Bronchial epithelial cell (primary cell): ENCODE results near the gene KY. TPM values are rescaled to one million over a fixed set of nuclear protein-coding genes. Genes with fewer than 3 reads are reported as not detected.
A peak's percentile ranks its signal among the peaks of the same experiment; 100 is the strongest.

Experiments used
- DNase-seq: peaks from one replicate; pipeline ENCODE4 v3.0.0-alpha.2; 2010; ENCODE audit warnings: low read depth
- FAIRE-seq: peaks from 2 replicates; lab custom pipeline; 2011; peaks lifted over from hg19 to GRCh38; lab: Jason Lieb, UNC
- H3K27me3 ChIP-seq: 2 replicates; pipeline ENCODE4 v1.5.1; 2011; ENCODE audit warnings: low read length; ENCODE audit not compliant: control insufficient read depth, insufficient read depth
- H3K36me3 ChIP-seq: 2 replicates; pipeline ENCODE4 v1.5.1; 2011; ENCODE audit warnings: low read length; ENCODE audit not compliant: control insufficient read depth, insufficient read depth
- H3K4me3 ChIP-seq: 2 replicates; pipeline ENCODE4 v1.5.1; 2011; ENCODE audit warnings: mild to moderate bottlenecking, low read depth, low read length, control low read depth
- total RNA-seq: library from RNA; depleted of rRNA; stranded (reverse); fragments of >200 nt; gene quantifications from 2 replicates; pipeline ENCODE4 v1.2.1, GENCODE V29; 2014
- TF ChIP-seq, protein P1 (sequence below): IDR thresholded peaks from 2 replicates; pipeline ENCODE4 v1.5.1; 2011; ENCODE audit warnings: mild to moderate bottlenecking, moderate library complexity, low read length, control low read depth, inconsistent platforms; ENCODE audit not compliant: insufficient read depth, severe bottlenecking

KY gene
- total RNA-seq, 1 donor from 2014 or later: not detected

DNA sequence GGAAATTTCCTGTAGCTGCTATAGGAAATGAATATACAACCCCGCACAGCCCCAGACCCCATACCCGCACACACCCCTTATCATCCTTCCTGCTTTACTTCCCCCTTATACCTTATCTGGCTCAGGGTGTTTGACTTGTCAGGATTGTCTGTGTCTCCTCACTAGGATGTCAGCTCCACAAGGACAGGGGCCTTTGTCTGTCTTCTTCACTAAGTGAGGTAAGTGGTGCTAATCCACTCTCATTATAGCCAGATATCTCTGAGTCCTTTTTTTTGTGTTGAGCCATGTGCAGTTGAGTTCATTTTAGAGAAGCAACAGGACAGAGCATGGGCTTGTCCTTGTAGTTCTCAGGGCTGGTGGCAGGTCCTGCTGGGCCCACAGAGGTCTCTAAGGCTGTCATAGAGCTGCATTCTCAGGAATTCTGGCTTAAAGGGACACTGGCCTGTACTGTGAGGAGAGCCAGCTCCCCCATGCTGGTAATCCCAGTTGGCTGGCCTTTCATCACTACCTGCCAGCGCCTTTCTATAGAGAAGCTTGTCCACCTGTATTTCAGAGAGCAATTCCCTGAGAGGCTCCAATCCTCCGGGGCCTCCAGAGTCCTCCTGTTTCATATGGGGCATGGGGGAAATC is 9.0 kb downstream of the KY start:
- H3K36me3 ChIP-seq: no peaks in the 10 kb centered on the region
- H3K27me3 ChIP-seq: no peaks in the 10 kb centered on the region
- no peak overlapping the region for H3K4me3 ChIP-seq
- FAIRE-seq: no peak
- TF ChIP-seq, protein P1, sequence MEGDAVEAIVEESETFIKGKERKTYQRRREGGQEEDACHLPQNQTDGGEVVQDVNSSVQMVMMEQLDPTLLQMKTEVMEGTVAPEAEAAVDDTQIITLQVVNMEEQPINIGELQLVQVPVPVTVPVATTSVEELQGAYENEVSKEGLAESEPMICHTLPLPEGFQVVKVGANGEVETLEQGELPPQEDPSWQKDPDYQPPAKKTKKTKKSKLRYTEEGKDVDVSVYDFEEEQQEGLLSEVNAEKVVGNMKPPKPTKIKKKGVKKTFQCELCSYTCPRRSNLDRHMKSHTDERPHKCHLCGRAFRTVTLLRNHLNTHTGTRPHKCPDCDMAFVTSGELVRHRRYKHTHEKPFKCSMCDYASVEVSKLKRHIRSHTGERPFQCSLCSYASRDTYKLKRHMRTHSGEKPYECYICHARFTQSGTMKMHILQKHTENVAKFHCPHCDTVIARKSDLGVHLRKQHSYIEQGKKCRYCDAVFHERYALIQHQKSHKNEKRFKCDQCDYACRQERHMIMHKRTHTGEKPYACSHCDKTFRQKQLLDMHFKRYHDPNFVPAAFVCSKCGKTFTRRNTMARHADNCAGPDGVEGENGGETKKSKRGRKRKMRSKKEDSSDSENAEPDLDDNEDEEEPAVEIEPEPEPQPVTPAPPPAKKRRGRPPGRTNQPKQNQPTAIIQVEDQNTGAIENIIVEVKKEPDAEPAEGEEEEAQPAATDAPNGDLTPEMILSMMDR: no peak
- no peak for DNase-seq

DNA sequence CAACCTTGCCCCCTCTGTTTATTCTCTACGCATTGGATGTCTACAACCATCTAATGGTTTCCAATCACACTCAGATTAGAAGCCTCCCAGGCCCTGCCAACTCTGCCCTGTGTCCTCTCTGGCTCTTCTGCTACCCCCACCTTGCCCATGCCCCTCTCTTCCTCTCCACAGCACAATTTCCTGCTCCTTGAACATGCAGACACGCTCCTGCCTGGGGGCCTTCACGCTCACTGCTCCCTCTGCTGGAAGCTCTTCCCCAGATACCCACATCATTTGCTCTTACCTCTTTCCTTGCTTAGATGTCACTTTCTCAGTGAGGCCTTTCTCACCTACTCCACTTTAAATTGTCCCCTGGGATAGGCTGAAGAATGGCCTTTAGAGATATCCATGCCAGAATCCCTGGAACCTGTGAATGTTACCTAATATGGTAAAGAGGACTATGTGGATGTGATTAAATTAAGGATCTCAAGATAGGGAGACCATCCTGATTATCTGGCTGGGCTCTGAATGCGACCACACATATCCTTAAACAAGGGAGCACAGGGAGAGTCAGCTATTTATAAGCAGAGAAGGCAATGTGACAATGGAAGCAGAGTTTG is 9.9 kb downstream of the KY start:
- FAIRE-seq: no peak
- no peaks in the 10 kb centered on the region for H3K27me3 ChIP-seq
- TF ChIP-seq, protein P1: peak; percentile 76
- no peak overlapping the region for H3K4me3 ChIP-seq
- DNase-seq: peak; percentile 45
- H3K36me3 ChIP-seq: no peaks in the 10 kb centered on the region

DNA sequence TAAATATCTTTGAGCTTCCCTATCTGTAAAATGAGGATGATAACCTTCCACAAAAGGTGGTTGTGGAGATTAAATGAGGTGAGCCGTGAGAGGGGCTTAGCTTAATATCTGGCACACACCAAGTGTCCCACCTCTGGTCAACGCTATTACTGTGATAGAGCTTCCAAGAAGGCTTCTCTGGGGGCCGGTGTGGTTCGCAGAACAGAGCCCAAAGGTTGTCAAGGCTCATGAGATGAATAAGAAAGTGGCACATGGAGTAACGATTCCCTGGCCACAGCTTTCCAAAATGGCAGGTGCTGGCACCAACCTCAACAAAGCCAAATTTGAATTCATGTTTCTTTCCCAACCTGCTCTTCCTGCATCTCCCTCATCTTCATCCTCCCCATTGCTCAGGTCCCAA is 10.4 kb downstream of the KY start:
- TF ChIP-seq, protein P1: no peak
- Histone ChIP-seq H3K27me3 (no peaks in the 10 kb centered on the region), H3K4me3 (no peak overlapping the region), H3K36me3 (no peaks in the 10 kb centered on the region)
- FAIRE-seq: no peak
- DNase-seq: no peak

DNA sequence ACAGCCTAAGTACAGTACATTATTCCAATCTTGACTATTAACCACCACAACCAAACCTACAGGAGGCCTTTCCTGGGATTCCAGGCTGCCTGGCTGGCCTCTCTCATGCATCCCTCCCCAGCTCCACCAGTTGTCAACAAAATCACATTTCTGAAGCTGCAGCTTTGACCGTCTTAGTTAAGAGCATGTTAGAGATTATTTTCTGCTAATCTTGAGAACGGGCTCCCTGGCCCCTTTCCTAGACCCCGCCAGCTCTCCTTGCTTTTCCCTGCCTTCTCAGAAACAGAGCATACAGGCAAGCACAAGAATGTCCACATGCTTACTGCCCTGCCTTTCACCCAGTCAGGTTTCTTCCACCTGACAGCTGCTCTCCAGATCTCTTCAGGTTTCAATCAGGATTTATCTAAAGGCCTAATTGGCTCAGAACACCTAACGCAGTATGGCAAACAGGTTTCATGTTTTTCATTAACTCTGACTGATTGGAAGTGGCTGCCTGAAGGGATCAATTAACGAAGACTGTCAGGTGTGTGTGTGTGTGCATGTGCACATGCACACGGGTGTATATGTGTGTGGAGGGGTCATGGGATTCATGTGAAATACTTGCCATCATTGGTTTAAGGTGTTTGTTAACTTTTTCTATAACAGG is 12.3 kb downstream of the KY start:
- TF ChIP-seq, protein P1: no peak
- peak; percentile 28 for FAIRE-seq
- no peak for DNase-seq
- Histone ChIP-seq H3K4me3 (no peak overlapping the region), H3K27me3 (no peaks in the 10 kb centered on the region), H3K36me3 (no peaks in the 10 kb centered on the region)

DNA sequence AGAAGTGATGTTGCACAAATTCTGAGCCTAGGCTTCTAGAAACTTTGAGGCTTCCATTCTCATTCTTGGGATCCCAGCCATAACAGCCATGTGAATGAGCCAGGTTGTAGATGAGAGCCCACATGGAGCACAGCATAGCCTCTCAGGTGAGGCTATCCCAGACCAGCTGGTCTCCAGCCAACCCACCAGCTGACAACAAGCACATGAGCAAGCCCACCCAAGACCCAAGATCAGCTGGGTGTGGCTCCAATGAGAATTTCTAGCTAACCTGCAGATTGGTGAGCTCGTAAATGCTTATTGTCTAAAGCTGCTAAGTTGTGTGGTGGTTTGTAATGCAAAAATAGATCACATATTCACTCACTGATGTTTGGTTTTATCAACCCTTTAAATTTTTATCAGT is 14.4 kb downstream of the KY start:
- Histone ChIP-seq H3K36me3 (no peaks in the 10 kb centered on the region), H3K27me3 (no peaks in the 10 kb centered on the region), H3K4me3 (no peak overlapping the region)
- DNase-seq (no peak), FAIRE-seq (no peak)
- TF ChIP-seq, protein P1: no peak

DNA sequence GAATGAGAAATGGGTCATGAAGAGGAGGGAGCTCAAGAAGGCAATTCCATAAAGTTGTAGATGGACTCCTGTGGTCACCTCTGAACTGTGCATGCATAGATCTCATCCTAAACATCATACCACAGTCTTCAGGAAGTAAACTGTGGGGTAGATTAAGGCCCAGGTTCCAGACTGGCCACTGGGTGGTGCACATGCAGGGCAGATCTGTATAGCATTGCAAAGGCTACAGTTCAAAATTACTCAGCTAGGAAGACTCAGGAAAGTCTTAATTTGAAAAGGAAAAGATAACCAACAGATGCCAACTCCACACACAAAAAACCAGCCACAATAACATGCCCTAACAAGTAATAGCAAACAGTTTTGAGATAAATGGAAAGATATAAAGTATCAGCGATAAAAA is 20.3 kb downstream of the KY start:
- no peak overlapping the region for H3K4me3 ChIP-seq
- TF ChIP-seq, protein P1: peak; percentile 60
- FAIRE-seq (no peak), DNase-seq (peak; percentile 41)
- no peaks in the 10 kb centered on the region for H3K36me3 ChIP-seq
- H3K27me3 ChIP-seq: no peaks in the 10 kb centered on the region
